Measurements from ENCODE around the gene ZNF841.
A peak's percentile ranks its signal among the peaks of the same experiment; 100 is the strongest.
"Not testable (repeated sequence)": the region's sequence is repeated elsewhere in the genome, so short reads cannot be mapped to it uniquely, and the experiment has no call there.

The ZNF841 gene

DNA sequence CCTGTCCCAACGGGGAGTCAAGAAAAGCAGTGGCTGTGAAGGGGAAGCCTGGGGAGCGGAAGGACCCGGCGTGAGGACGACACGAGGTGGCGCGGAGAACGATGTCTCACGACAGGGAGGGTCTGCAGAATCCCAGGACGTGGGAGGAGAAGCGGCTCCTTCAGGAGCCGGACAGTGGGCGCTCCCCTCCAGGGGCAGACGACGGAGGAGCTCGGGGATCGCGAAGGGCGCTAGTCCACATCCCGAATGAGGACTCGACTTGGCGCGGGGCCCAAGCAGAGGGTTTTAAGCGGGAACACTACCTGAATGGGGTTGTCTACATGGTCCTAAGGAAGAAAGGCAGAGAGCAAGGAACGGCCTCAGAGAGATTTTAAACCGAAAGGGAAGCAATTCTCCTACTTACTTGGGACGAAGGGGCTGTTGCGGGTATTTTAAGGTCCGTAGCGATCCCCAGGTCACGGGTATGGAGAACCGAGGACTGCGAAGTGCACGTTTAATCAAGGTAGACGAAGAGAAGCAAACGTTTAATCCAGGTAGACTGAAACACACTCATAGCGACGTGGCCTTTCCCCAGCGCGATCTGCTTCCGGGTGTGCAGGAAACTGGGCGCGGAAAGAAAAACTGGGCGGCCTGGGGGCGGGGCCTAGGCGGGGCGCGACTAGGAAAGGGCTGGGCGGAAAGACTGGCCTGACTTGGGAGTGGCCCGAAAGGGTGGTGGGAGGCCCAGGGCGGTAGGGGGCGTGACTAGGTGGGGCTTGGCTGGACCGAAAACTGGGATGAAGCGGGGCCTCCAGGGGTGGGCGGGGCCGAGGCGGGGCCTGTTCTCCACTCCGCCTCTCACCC is at the start of gene ZNF841:
Gene ZNF841, minus strand, starts transcription at position 594 of the 843 bp plus-strand sequence. CDS start 10,964 bp downstream, outside the sequence.
- peak; percentile 77 for DNase-seq (ENCODE audit: low spot score)
- peak; percentile 54 for FAIRE-seq

- FAIRE-seq (no peak), DNase-seq (ENCODE audit: low spot score) (no peak)
Measured at GRCh38 chr19:52142001-52142595, 46.5 kb upstream of the ZNF841 start.

GRCh38 chr19:52141203-52141602 is 45.6 kb upstream of the ZNF841 start:
- FAIRE-seq (no peak), DNase-seq (ENCODE audit: low spot score) (no peak)

DNA sequence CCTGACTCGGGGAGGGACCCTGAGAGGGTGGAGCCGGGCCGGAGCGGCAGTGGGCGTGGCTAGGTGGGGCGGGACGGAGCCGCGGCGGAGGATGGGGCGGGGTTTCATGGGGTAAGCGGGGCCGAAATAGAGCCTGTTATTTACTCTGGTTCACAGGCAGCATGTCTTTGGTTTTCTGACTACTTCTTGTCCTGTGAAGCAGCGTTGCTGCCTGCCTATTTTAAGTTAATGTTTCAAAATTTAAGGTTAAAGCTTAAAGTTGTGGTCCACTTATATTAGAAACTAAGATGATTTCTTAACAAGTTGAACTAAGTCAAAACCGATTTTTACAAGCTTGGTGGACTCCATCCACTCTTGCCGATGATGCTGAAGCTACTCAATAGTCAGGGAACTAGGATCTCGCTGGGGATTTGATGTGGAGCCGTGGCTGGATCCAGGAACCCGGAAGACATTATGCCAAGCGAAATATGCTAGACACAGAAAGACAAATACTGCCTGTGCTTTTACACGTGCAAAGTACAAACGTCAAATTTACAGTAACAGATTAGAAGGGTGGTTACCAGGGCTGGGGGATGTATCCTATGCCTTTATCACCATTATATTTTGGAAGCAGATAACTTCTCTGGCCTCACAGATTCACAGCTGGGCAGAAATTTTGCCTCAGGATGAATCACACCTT is 44.6 kb upstream of the ZNF841 start:
- no peak for FAIRE-seq
- no peak for DNase-seq (ENCODE audit: low spot score)

GRCh38 chr19:52139252-52140031 is 43.9 kb upstream of the ZNF841 start, which contains the start of gene ZNF616:
ZNF616 (minus strand) TSS chr19:52139938; CDS start chr19:52130512, 9,426 bp downstream.
- DNase-seq (ENCODE audit: low spot score): peak; percentile 76
- peak; percentile 61 for FAIRE-seq

DNA sequence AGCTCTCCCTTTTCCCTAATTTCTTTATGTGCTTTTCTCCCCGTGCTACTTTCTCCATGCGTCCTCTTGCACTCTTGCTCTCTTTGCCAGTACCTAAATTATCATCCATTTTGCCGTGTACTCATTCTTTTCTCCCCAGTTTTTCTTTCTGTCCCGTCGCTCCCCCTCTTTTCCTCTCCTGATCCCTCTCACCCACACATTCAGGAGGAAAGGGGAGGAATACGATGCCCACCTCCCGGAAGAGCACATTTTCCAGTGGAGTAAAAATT is 43.4 kb upstream of the ZNF841 start:
- no peak for FAIRE-seq
- DNase-seq (ENCODE audit: low spot score): no peak

DNA sequence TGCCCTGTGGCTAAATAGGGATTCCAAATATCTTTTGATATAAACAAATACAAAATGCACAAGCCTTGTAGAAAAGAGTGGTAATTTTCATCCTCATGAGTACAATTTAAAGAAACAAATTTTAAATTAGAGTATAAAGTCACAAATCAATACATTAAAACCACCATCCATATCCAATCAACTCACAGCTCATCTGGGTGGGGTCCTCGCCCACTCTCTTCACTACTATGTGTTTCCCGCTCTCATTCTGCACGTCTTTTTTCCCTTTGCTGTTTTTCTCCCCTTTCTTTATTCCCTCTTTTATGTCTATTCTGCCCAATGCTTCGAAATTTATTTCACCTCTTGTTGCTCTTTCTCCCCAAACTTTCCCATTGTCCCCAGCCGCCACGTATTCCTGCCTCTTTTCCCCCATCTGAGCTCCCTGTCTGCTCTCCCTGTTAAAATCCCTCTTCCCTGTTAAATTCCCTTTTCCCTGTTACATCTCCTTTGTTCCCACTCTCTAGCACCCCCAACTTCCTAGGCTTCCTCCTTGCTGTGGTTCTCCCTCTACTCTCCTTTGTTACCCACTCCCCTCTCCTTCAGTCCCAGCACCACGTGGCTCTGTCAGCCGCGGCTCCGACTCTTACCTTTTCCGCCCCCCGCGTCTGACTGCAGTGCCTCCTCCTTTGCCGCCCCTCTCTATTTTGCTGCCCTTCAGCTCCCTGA is 42.9 kb upstream of the ZNF841 start:
- no peak for FAIRE-seq

DNA sequence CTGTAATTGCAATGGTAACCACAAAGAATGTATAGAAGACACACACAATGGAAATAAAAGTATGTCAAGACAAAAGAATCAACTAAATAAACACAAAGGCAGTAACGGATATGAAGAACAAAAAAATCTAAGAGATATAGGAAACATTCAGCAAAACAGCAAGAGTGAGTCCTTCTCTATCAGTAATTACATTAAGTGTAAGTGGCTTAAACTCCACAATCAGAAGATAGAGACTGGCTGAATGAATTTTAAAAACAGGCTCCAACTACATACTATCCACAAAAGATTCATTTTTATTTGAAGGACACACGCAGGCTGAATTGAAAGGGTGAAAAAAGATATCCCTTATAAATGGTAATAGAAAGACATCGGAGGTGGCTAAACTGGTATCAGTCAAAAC is 24.7 kb upstream of the ZNF841 start:
- DNase-seq (ENCODE audit: low spot score) (no peak), FAIRE-seq (no peak)

More for the DNA sequence above, 42.9 kb upstream of the ZNF841 start:
- no peak for DNase-seq (ENCODE audit: low spot score)

- DNase-seq (ENCODE audit: low spot score): no peak
- no peak for FAIRE-seq
Measured at GRCh38 chr19:52115526-52116053, 20.0 kb upstream of the ZNF841 start.

- no peak for FAIRE-seq
Measured at GRCh38 chr19:52114691-52115090, 19.1 kb upstream of the ZNF841 start.

GRCh38 chr19:52112624-52113023 is 17.1 kb upstream of the ZNF841 start:
- FAIRE-seq (no peak), DNase-seq (ENCODE audit: low spot score) (no peak)

More at GRCh38 chr19:52114691-52115090, 19.1 kb upstream of the ZNF841 start:
- no peak for DNase-seq (ENCODE audit: low spot score)

DNA sequence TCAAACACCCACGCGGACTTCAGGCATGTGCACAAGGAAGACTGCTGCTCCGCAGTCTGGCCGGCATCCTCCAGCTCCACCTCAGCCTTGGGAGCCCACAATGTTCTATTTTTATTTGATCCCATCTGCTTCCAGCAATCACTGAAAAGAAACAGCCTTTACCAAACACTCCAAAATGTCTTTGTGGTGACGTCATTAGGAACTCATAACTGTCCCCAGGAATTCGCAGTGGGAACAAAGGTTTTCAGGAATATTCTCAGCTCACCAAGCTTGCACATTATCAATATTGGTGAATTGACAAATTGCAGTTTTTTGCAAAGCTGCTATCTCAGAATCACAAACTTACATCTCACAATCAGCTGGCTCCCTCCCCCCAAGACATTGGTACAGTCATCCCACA is 15.2 kb upstream of the ZNF841 start:
- DNase-seq (ENCODE audit: low spot score): no peak
- FAIRE-seq: no peak

GRCh38 chr19:52102782-52103181 is 7.2 kb upstream of the ZNF841 start:
- no peak for FAIRE-seq

DNA sequence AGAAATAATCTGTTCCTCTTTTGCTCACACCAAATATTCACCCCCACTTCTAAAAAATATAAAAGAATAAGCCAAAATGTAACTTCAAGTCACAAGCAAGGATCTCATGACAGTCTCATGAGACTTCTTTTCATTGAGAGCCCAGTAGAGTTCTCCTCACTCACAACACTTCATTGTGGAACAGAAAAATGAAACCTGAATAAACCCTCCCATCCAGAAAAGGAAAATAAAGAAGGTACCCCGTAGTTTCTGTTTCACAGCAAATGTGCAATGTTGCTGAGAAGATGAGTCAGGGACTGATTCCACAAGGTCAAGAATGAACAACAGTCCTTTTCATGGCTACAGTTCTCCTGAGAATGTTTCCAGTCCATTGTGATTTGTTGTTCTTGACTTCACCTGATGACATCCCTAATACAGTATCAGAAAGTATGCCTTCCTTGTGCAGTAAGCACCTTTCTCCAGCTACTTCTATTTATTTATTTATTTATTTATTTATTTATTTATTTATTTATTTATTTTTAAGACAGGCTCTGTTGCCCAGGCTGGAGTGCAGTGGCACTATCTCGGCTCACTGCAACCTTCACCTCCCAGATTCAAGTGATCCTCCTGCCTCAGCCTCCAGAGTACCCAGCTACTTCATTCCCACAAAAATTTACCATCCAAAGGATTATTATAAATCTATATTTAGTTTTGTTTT is 6.4 kb upstream of the ZNF841 start:
- no peak for FAIRE-seq

More at GRCh38 chr19:52102782-52103181, 7.2 kb upstream of the ZNF841 start:
- no peak for DNase-seq (ENCODE audit: low spot score)

DNA sequence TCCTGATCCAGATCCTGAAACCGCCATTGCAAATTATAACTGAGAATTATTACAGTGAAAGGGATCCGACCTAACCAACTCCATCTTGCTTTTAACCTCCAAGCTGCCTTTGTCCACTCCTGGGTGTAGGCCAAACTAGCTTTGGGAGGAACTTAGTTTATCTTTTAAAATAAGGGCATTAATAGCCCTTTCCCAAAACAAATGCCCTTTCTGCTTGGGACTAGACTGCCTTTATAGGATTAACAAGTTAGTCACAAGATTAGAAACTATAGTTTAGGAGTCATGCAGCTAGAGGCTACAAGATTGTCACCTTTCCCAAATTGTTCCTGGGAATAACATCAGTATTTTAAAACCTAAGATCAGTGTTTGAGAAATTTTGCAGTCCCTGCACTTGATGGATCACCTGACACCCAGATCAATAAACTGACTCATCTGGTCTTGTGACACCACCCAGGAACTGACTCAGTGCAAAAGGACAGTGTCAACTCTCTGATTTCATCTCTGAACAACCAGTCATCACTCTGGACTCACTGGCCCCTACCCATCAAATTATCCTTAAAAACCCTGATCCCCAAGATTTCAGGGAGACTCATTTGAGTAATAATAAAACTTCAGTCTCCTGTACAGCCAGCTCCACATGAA is 4.1 kb upstream of the ZNF841 start:
- DNase-seq (ENCODE audit: low spot score): no peak
- FAIRE-seq: no peak

More for the DNA sequence above, 6.4 kb upstream of the ZNF841 start:
- no peak for DNase-seq (ENCODE audit: low spot score)

DNA sequence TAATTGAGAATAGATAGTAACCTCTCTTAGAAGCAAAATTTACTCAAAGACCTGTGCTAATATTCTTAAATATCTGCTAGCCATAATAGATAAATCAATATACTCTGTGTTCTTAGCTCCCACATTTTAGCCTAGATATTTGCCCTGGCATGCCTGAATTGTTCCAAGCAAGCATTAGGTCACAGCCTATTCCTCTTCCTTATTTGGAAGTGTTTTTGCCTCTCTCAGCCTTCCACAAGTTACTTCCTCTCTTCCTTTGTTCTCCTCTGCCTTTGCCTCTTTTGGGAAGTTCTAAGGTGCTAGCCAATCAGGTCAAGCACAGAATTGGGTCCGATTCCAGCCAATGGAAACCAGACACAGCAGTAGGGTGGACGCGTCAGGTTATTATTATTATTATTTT is 851 bp upstream of the ZNF841 start:
- FAIRE-seq; DNase-seq (ENCODE audit: low spot score): not testable (repeated sequence)

DNA sequence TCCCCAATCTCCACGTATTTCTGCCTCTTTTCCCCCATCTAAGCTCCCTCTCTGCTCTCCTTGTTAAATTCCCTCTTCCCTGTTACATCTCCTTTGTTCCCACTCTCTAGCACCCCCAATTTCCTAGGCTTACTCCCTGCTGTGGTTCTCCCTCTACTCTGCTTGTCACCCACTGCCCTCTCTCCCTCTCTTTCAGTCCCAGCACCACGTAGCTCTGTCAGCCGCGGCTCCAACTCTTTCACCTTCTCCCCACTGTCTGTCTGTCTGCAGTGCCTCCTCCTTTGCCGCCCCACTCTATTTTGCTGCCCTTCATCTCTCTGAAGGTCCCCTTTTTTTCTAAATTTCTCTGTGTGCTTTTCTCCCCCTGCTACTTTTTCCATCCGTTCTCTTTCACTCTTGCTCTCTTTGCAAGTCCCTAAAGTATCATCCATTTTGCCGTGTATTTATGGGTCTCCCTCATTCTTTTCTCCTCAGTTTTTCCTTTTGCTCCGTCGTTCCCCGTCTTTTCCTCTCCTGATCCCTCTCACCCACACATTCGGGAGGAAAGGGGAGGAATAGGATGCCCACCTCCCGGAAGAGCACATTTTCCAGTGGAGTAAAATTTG is 937 bp downstream of the ZNF841 start:
- DNase-seq (ENCODE audit: low spot score) (no peak), FAIRE-seq (no peak)

GRCh38 chr19:52086481-52086880 is 9.1 kb downstream of the ZNF841 start:
- DNase-seq (ENCODE audit: low spot score) (no peak), FAIRE-seq (no peak)

- FAIRE-seq (no peak), DNase-seq (ENCODE audit: low spot score) (peak; percentile 55)
Measured at GRCh38 chr19:52070496-52070895, 25.1 kb downstream of the ZNF841 start.

Measured in RCC 7860 (cell line).